Cardiac fibroblast (primary cell): ENCODE data around the gene SPI1.

Experiments
- DNase-seq, 2 donors: peaks; one replicate each; pipeline versions ENCODE4 v3.0.0 to v3.0.0-alpha.2; 2010; ENCODE audit warnings: low read depth in 2 of 2
- H3K4me3 ChIP-seq, 2 donors: replicated peaks in 1 of 2; 1 replicate in 1 of 2; 2 replicates in 1 of 2; pipeline ENCODE4 v1.5.1; 2011; ENCODE audit warnings: low read depth in 2 of 2, low read length in 2 of 2, mild to moderate bottlenecking in 2 of 2, moderate library complexity in 1 of 2
- CTCF ChIP-seq: IDR thresholded peaks from one replicate; pipeline ENCODE4 v1.5.1; 2011; ENCODE audit warnings: low read depth, mild to moderate bottlenecking, low read length, inconsistent platforms

SPI1 gene

GRCh38 chr11:47353978-47354774, 24.2 kb downstream of the SPI1 start:
- no peak overlapping the region for H3K4me3 ChIP-seq
- TF ChIP-seq CTCF = no peak
- DNase-seq = no peak

- TF ChIP-seq CTCF = no peak
- H3K4me3 ChIP-seq = no peak within 1 kb of the TSS
Observed at GRCh38 chr11:47352556-47352955, 25.8 kb downstream of the SPI1 start, which contains the start of gene MYBPC3. Gene MYBPC3 (minus strand): TSS chr11:47352702. CDS start chr11:47352647, 55 bp downstream.

GRCh38 chr11:47351156-47352126, 26.9 kb downstream of the SPI1 start:
- no peak for TF ChIP-seq CTCF
- no peak overlapping the region for H3K4me3 ChIP-seq
- peak in 1 of 2 donors; percentile 17 for DNase-seq

More at GRCh38 chr11:47352556-47352955, 25.8 kb downstream of the SPI1 start, which contains the start of gene MYBPC3:
- DNase-seq = no peak

- no peak for TF ChIP-seq CTCF
- H3K4me3 ChIP-seq = no peak overlapping the region
- no peak for DNase-seq
Observed at GRCh38 chr11:47350315-47350714, 28.0 kb downstream of the SPI1 start.

- no peak for DNase-seq
- TF ChIP-seq CTCF = no peak
- no peak overlapping the region for H3K4me3 ChIP-seq
Observed at GRCh38 chr11:47349521-47350095, 28.7 kb downstream of the SPI1 start.

- peak; percentile 40 to 43 for DNase-seq
- TF ChIP-seq CTCF = peak; percentile 13
Observed at GRCh38 chr11:47348859-47349258, 29.5 kb downstream of the SPI1 start.

More at GRCh38 chr11:47348859-47349258, 29.5 kb downstream of the SPI1 start:
- no peak overlapping the region for H3K4me3 ChIP-seq
